IMR-90 (cell line): ENCODE data around the gene VWCE. TPM values are rescaled to one million over a fixed set of nuclear protein-coding genes. Genes with fewer than 3 reads are reported as not detected.

Experiments used
- ATAC-seq: fragments of 200-7000 bp; cut with Tn5 transposase; 2 replicates; pipeline ENCODE4 v1.9.1; 2020; ENCODE audit warnings: low read depth, mild to moderate bottlenecking, moderate library complexity
- BruUV-seq: library from RNA; stranded (reverse); fragments of 400-500 nt; replicated peaks from 2 replicates; lab custom pipeline; 2021; lab: Mats Ljungman, UMichigan
- CTCF ChIA-PET: fragments of 300-600 bp; formaldehyde crosslinking; extraction: SDS; loops from one replicate; lab custom pipeline; 2021; ENCODE audit warnings: antibody characterized with exemption; lab: Yijun Ruan, JAX
- POLR2A ChIA-PET: fragments of 300-600 bp; sonication (Branson Sonifier 250); formaldehyde crosslinking; loops from one replicate; lab custom pipeline; 2022; ENCODE audit warnings: antibody characterized with exemption; ENCODE audit not compliant: unreplicated experiment; lab: Charles Lee
- DNase-seq: peaks from one replicate; pipeline ENCODE4 v3.0.0; 2013
- H2AFZ ChIP-seq: replicated peaks from 2 replicates; pipeline ENCODE3; 2013; ENCODE audit warnings: low read length, mild to moderate bottlenecking; ENCODE audit not compliant: poor library complexity
- H2AK5ac ChIP-seq: 2 replicates; pipeline ENCODE4 v1.6.1; 2013; ENCODE audit warnings: low read depth, low read length, inconsistent platforms
- H2AK9ac ChIP-seq: replicated peaks from 2 replicates; pipeline ENCODE3; 2013; ENCODE audit warnings: mild to moderate bottlenecking, low read depth, low read length, moderate library complexity; ENCODE audit not compliant: poor library complexity
- H2BK120ac ChIP-seq: 2 replicates; pipeline ENCODE4 v1.6.1; 2013; ENCODE audit warnings: low read depth, low read length, inconsistent platforms
- H2BK15ac ChIP-seq: 3 replicates; pipeline ENCODE4 v1.6.1; 2013; ENCODE audit warnings: low read depth, low read length, inconsistent platforms
- H2BK20ac ChIP-seq: 2 replicates; pipeline ENCODE4 v1.6.1; 2013; ENCODE audit warnings: low read depth, mild to moderate bottlenecking, inconsistent platforms, low read length, moderate library complexity
- H2BK5ac ChIP-seq: 2 replicates; pipeline ENCODE4 v1.6.1; 2013; ENCODE audit warnings: mild to moderate bottlenecking, low read depth, low read length, inconsistent platforms; ENCODE audit not compliant: poor library complexity, severe bottlenecking
- H3K14ac ChIP-seq: replicated peaks from 2 replicates; pipeline ENCODE4 v1.6.1; 2013; ENCODE audit warnings: low read depth, low read length, inconsistent platforms
- H3K18ac ChIP-seq: 2 replicates; pipeline ENCODE4 v1.6.1; 2013; ENCODE audit warnings: low read depth, low read length, control low read depth
- H3K23ac ChIP-seq: 2 replicates; pipeline ENCODE4 v1.6.1; 2013; ENCODE audit warnings: low read depth, low read length, inconsistent platforms
- H3K27ac ChIP-seq: 2 replicates; pipeline ENCODE4 v1.5.1; 2013; ENCODE audit warnings: mild to moderate bottlenecking, control low read depth, low read length; ENCODE audit not compliant: insufficient read depth
- H3K27me3 ChIP-seq: 2 replicates; pipeline ENCODE4 v1.6.1; 2013; ENCODE audit warnings: low read length; ENCODE audit not compliant: control insufficient read depth, insufficient read depth
- H3K36me3 ChIP-seq: 2 replicates; pipeline ENCODE4 v1.6.1; 2013; ENCODE audit warnings: low read length, mixed read lengths; ENCODE audit not compliant: control insufficient read depth, insufficient read depth
- H3K4ac ChIP-seq: 2 replicates; pipeline ENCODE4 v1.6.1; 2013; ENCODE audit warnings: low read depth, low read length, inconsistent platforms
- H3K4me1 ChIP-seq: 2 replicates; pipeline ENCODE4 v1.6.1; 2013; ENCODE audit warnings: low read length, mixed read lengths; ENCODE audit not compliant: control insufficient read depth, insufficient read depth
- H3K4me2 ChIP-seq: 2 replicates; pipeline ENCODE4 v1.6.1; 2013; ENCODE audit warnings: low read depth, mild to moderate bottlenecking, control low read depth, low read length, moderate library complexity
- H3K4me3 ChIP-seq: 2 replicates; pipeline ENCODE4 v1.5.1; 2013; ENCODE audit warnings: low read depth, mild to moderate bottlenecking, control low read depth, low read length, moderate library complexity; ENCODE audit not compliant: insufficient read depth
- H3K56ac ChIP-seq: 2 replicates; pipeline ENCODE4 v1.6.1; 2013; ENCODE audit warnings: low read length, inconsistent platforms; ENCODE audit not compliant: insufficient read depth; ENCODE audit errors: extremely low read depth
- H3K79me1 ChIP-seq, 2 experiments: 2 replicates each; pipeline ENCODE4 v1.6.1; 2013; ENCODE audit warnings: low read length in 2 of 2, inconsistent platforms in 1 of 2, low read depth in 1 of 2
- H3K9ac ChIP-seq: 2 replicates; pipeline ENCODE4 v1.6.1; 2013; ENCODE audit warnings: low read depth, low read length, control low read depth
- H3K9me1 ChIP-seq: 2 replicates; pipeline ENCODE4 v1.6.1; 2013; ENCODE audit warnings: low read length, inconsistent platforms; ENCODE audit not compliant: insufficient read depth
- H3K9me3 ChIP-seq: 2 replicates; pipeline ENCODE4 v1.6.1; 2013; ENCODE audit warnings: low read length; ENCODE audit not compliant: control insufficient read depth, insufficient read depth
- H4K20me1 ChIP-seq: 2 replicates; pipeline ENCODE4 v1.6.1; 2013; ENCODE audit warnings: low read length, inconsistent platforms; ENCODE audit not compliant: insufficient read depth
- H4K5ac ChIP-seq: 2 replicates; pipeline ENCODE4 v1.6.1; 2013; ENCODE audit warnings: mild to moderate bottlenecking, low read depth, low read length, control low read depth
- H4K8ac ChIP-seq, 2 experiments: 2 replicates each; pipeline ENCODE4 v1.6.1; 2013; ENCODE audit warnings: low read depth in 2 of 2, low read length in 2 of 2, control low read depth in 1 of 2, inconsistent platforms in 1 of 2
- H4K91ac ChIP-seq: 2 replicates; pipeline ENCODE4 v1.6.1; 2013; ENCODE audit warnings: low read depth, low read length, inconsistent platforms; ENCODE audit not compliant: insufficient read depth
- BHLHE40 ChIP-seq: fragments of 150-350 bp; IDR thresholded peaks from 2 replicates; pipeline ENCODE4 v1.6.1; 2016; ENCODE audit warnings: mild to moderate bottlenecking, low read depth, low read length
- CEBPB ChIP-seq: IDR thresholded peaks from 2 replicates; pipeline ENCODE4 v1.6.1; 2012; ENCODE audit warnings: low read depth, low read length, improper control_type of control experiment
- CHD1 ChIP-seq: IDR thresholded peaks from 2 replicates; pipeline ENCODE4 v1.6.1; 2012; ENCODE audit warnings: low read depth, low read length, improper control_type of control experiment
- CTCF ChIP-seq: conservative IDR thresholded peaks from 2 replicates; pipeline ENCODE4 v1.5.1; 2012; ENCODE audit warnings: mild to moderate bottlenecking, low read depth, low read length, improper control_type of control experiment
- ELK1 ChIP-seq: fragments of 150-350 bp; IDR thresholded peaks from 2 replicates; pipeline ENCODE4 v1.6.1; 2016; ENCODE audit warnings: low read depth, mild to moderate bottlenecking, low read length, moderate library complexity, borderline replicate concordance
- FOS ChIP-seq: fragments of 150-350 bp; IDR thresholded peaks from 2 replicates; pipeline ENCODE4 v1.6.1; 2016; ENCODE audit warnings: low read depth, low read length
- MAFK ChIP-seq: IDR thresholded peaks from 2 replicates; pipeline ENCODE4 v1.6.1; 2012; ENCODE audit warnings: low read depth, low read length, improper control_type of control experiment
- MAZ ChIP-seq: IDR thresholded peaks from 2 replicates; pipeline ENCODE4 v1.6.1; 2012; ENCODE audit warnings: low read depth, mild to moderate bottlenecking, low read length, improper control_type of control experiment, moderate library complexity, borderline replicate concordance
- MXI1 ChIP-seq: IDR thresholded peaks from 2 replicates; pipeline ENCODE4 v1.6.1; 2012; ENCODE audit warnings: low read depth, mild to moderate bottlenecking, low read length, moderate library complexity, borderline replicate concordance
- NFE2L2 ChIP-seq: fragments of 150-350 bp; IDR thresholded peaks from 2 replicates; pipeline ENCODE4 v1.6.1; 2016; ENCODE audit warnings: low read depth, mild to moderate bottlenecking, low read length
- POLR2A ChIP-seq: IDR thresholded peaks from 2 replicates; pipeline ENCODE4 v1.6.1; 2012; ENCODE audit warnings: mild to moderate bottlenecking, low read depth, low read length
- RAD21 ChIP-seq: IDR thresholded peaks from 2 replicates; pipeline ENCODE4 v1.6.1; 2012; ENCODE audit warnings: low read length, improper control_type of control experiment
- RCOR1 ChIP-seq: IDR thresholded peaks from 2 replicates; pipeline ENCODE4 v1.6.1; 2012; ENCODE audit warnings: mild to moderate bottlenecking, low read length, improper control_type of control experiment; ENCODE audit not compliant: insufficient replicate concordance
- RFX5 ChIP-seq: IDR thresholded peaks from 2 replicates; pipeline ENCODE4 v1.8.0; 2012; ENCODE audit warnings: low read depth, mild to moderate bottlenecking, low read length, moderate library complexity
- SMC3 ChIP-seq: fragments of 150-350 bp; IDR thresholded peaks from 2 replicates; pipeline ENCODE4 v1.6.1; 2016; ENCODE audit warnings: low read depth, mild to moderate bottlenecking, antibody characterized with exemption, low read length, moderate library complexity
- USF2 ChIP-seq: fragments of 150-350 bp; IDR thresholded peaks from 2 replicates; pipeline ENCODE4 v1.6.1; 2017; ENCODE audit warnings: mild to moderate bottlenecking, antibody characterized with exemption, low read length, low read depth
- WGBS, 2 experiments: methylation state at CpG; one replicate each; pipeline versions ENCODE4 v1.1.5 to v1.1.7; 2013; ENCODE audit warnings: missing lambda C conversion rate in 2 of 2; ENCODE audit not compliant: insufficient read length in 1 of 2; ENCODE audit errors: extremely low coverage in 2 of 2; 5-methylcytosine and 5-hydroxymethylcytosine counted together
- dilution Hi-C: fragments of 300-500 bp; cut with HindIII; formaldehyde crosslinking; loops from one replicate; pipeline ENCODE4 v1.14.3; 2018; ENCODE audit warnings: low sequenced_read_pairs; ENCODE audit not compliant: unreplicated experiment
- in situ Hi-C: fragments of 300-500 bp; cut with MboI; formaldehyde crosslinking; loops from 3 replicates; pipeline ENCODE4 v1.14.3; 2019; ENCODE audit warnings: low sequenced_read_pairs, inconsistent platforms, mixed read lengths
- intact Hi-C: fragments of 100-400 bp; cut with micrococcal nuclease; formaldehyde crosslinking; loops from 2 replicates; pipeline ENCODE4 v1.10.0; 2022
- polyA plus RNA-seq, 3 experiments: library from polyadenylated mRNA; depleted of rRNA; stranded (reverse); fragments of >200 nt; gene quantifications; 2 replicates each; pipeline ENCODE4 v1.2.3, GENCODE V29; 2012; ENCODE audit warnings: low replicate concordance in 1 of 3
- total RNA-seq: library from RNA; depleted of rRNA; stranded (reverse); fragments of >200 nt; gene quantifications from 2 replicates; pipeline ENCODE4 v1.2.3, GENCODE V29; 2012

Gene VWCE
- total and polyA plus RNA-seq, 2 of the 4 experiments (the other 2 are of a cell fraction), result under 0.01 to 1.1 TPM

GRCh38 chr11:61275191-61275590, 19.9 kb downstream of the VWCE start:
- CTCF ChIA-PET, result no interaction called here

More at GRCh38 chr11:61275191-61275590, 19.9 kb downstream of the VWCE start:
- Histone ChIP-seq H3K4me1 (peaks cover under 1% of the 10 kb centered on the region), H3K9me1 (no peaks in the 10 kb centered on the region), H4K5ac (no peak overlapping the region), H3K27ac (no peak overlapping the region), H2BK20ac (no peak overlapping the region), H2BK15ac (no peak overlapping the region), H2AFZ (no peak overlapping the region), H2AK5ac (no peak overlapping the region), H4K8ac (no peak overlapping the region), H3K36me3 (no peaks in the 10 kb centered on the region; the same call in 1 of the 2 replicates), H3K4me3 (no peak overlapping the region), H3K9ac (no peak overlapping the region), H3K4me2 (no peak overlapping the region), H2AK9ac (no peak overlapping the region), H3K9me3 (no peaks in the 10 kb centered on the region), H3K79me1 (no peaks in the 10 kb centered on the region), H4K20me1 (no peaks in the 10 kb centered on the region), H3K56ac (no peak overlapping the region), H2BK120ac (no peak overlapping the region), H3K27me3 (no peaks in the 10 kb centered on the region; the same call in 1 of the 2 replicates), H3K14ac (no peak overlapping the region), H4K91ac (no peak overlapping the region), H3K4ac (no peak overlapping the region), H3K18ac (no peak overlapping the region), H3K23ac (no peak overlapping the region), H2BK5ac (no peak overlapping the region)
- intact Hi-C loops, result no loop called here
- no peak for TF ChIP-seq USF2
- TF ChIP-seq ELK1, result no peak
- no peak for TF ChIP-seq BHLHE40
- TF ChIP-seq RFX5, result no peak
- no peak for TF ChIP-seq CHD1
- no peak for TF ChIP-seq MXI1
- no peak for TF ChIP-seq FOS
- no peak for TF ChIP-seq CTCF
- no peak for TF ChIP-seq NFE2L2
- TF ChIP-seq CEBPB, result no peak
- no peak for TF ChIP-seq POLR2A
- TF ChIP-seq MAZ, result no peak
- TF ChIP-seq RAD21, result no peak
- TF ChIP-seq SMC3, result no peak
- no peak for TF ChIP-seq MAFK
- TF ChIP-seq RCOR1, result no peak
- no peak for ATAC-seq
- POLR2A ChIA-PET, result no interaction called here
- WGBS, 2 experiments, result 83% methylated on average over 1 of the region's 4 CpGs; no CpG with 5 or more reads in 1 of the 2 experiments
- BruUV-seq, result no TSS peak
- DNase-seq, result no peak
- in situ Hi-C loops, result no loop called here
- dilution Hi-C loops, result no loop called here
